ENCODE data around the gene MBD3L2B.
"Not testable (repeated sequence)": the region's sequence is repeated elsewhere in the genome, so short reads cannot be mapped to it uniquely, and the experiment has no call there.

DNA sequence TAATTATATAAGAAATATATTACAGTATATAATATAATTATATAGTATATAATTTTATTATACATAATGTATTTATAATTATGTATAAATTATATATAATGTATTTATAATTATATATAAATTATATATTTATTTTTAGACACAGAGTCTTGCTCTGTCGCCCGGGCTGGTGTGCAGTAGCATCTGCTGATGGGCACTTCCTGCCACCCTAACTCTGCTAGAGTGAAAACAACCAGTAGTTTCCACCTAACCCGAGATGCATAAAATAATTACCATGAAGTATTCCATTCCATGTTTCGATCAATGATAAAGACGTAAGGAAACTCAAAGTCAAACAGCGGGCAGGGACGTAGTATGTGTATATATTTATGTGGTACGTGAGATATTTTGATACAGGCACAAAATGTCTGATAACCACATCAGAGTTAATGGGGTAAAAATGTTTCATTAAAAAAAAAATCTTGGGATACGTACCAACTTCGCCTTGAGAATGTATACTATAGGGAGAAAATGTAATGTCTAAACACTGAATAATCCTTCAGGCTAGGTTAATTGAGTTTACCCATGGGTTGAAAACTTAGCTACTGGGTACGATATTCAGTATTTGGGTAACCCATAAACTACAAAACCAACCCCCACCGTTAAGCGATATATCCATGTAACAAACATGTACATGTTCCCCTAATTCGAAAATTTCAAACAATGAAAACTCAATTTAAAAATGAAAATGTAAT lies 33.6 kb upstream of the MBD3L2B start:
- TF ChIP-seq TAF1, SPI1, POLR2AphosphoS5 (IDR thresholded peaks at IDR 0.05; ENCODE audit: low read depth, low read length): not testable (repeated sequence)
